ENCODE data around the gene HPS6. TPM values are rescaled to one million over a fixed set of nuclear protein-coding genes. Genes with fewer than 3 reads are reported as not detected.
"Not testable (repeated sequence)": the region's sequence is repeated elsewhere in the genome, so short reads cannot be mapped to it uniquely, and the experiment has no call there.

HPS6 gene
- total RNA-seq = 11.0 TPM
- long read RNA-seq, transcript HPS6-201 (1 exons, 2,649 nt) = major isoform, 31 of 31 reads
- long read RNA-seq, partial matches to known transcripts = 0 of 31 reads
- long read RNA-seq, other reads (novel, unspliced or antisense) = 0 of 31 reads

DNA sequence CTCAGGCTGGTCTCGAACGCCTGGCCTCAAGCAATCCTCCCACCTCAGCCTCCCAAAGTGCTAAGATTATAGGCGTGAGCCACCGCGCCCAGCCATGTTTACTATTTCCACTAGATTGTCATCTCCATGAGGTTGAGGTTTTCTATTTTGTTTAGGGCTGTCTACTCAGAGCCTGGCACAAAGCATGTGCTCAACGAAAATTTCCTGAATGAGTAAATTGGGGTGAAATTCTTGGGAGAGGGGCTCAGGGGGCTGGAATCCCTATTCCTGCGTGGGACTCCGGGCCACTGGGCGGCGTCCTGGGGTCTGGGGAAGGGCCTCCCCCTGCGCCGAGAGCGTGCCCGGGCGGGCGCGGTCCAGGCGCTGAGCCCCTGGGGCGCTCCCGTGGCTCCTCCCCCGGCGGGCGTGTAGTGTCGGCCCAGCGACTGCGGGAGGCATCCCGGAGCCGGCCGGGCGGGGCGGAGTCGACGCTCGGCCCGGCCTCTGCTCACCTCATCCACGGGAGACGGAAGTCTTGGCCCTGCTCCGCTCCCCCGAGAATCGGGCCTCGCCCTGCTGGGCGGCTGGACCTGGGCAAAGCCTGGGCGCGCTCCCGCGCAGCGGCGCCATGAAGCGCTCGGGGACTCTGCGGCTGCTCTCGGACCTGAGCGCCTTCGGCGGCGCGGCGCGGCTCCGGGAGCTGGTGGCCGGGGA, at the start of gene HPS6:
TSS of gene HPS6 (plus strand) at position 482 of the 693 bp plus-strand sequence. CDS start at position 608, 126 bp downstream.
- intact Hi-C loops (cut with DNase I) = loop anchor here (5.0 kb wide), 2 partner anchors 52 to 228 kb away; no protein-coding TSS in a partner anchor
- peak; percentile 98 for ATAC-seq
- DNase-seq (ENCODE audit: missing footprints) = peak; percentile 96

- DNase-seq (ENCODE audit: missing footprints) = no peak
- ATAC-seq = no peak
- intact Hi-C loops (cut with DNase I) = no loop called here
Measured at GRCh38 chr10:102016416-102016815, 48.7 kb upstream of the HPS6 start.

DNA sequence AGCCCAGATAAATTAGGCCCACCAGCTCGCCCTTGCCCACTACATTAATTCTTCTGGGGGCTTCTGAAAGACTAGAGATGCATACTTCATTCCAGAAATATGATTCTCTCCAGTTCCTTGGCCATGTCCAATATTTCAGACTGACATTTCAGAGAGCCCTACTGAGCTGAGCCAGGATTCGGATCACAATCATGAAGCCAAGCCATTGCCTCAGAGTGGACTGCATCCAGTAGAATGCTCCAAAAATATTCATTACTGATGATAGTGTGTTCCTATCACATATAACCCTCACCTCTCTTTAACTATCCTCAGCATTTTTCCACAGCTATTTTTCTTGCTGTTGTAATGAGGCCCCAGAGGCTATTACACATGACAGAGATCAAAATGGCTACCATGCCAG, 47.9 kb upstream of the HPS6 start:
- ATAC-seq = peak; percentile 57
- no peak for DNase-seq (ENCODE audit: missing footprints)
- intact Hi-C loops (cut with DNase I) = no loop called here

- intact Hi-C loops (cut with DNase I) = no loop called here
- ATAC-seq (no peak), DNase-seq (ENCODE audit: missing footprints) (no peak)
Measured at GRCh38 chr10:102020938-102021337, 44.2 kb upstream of the HPS6 start.

DNA sequence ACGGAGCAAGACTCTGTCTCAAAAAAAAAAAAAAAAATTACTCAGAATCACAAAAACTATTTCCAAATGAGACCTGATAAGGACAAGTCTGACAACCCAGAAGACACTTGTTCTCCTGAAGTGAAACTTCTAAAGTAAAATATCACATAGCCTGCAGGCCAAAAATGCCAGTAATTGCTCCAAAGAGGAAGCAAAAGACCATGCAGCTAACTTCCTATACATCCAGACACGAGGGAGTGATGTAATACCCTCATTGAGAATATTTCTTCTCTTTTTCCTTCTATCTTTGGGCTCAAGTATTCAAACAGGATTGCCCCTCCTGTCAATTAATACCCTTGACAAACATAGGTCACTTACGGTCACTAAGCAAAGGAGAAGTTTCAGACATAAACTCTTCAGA, 40.4 kb upstream of the HPS6 start:
- intact Hi-C loops (cut with DNase I) = no loop called here
- DNase-seq (ENCODE audit: missing footprints) (no peak), ATAC-seq (no peak)

DNA sequence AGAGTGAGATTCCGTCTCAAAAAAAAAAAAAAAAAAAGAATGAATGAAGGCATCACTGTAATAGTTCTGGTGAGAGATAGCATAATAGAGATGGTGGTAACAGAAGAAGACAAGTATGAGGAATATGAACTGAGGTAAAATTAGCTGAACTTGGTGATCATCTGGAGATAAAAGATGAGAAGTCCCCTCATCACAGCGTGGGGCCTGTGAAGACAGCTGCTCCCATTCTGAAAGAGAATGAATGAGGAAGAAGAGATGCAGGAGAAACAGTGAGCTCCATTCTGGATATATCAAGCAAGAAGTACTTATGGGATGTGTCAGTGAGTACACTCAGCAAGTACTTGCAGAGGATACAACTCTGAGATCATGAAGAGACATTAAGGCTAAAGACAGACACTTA, 37.9 kb upstream of the HPS6 start:
- intact Hi-C loops (cut with DNase I) = no loop called here
- DNase-seq (ENCODE audit: missing footprints) (no peak), ATAC-seq (no peak)

- DNase-seq (ENCODE audit: missing footprints) (no peak), ATAC-seq (no peak)
- intact Hi-C loops (cut with DNase I) = no loop called here
Measured at GRCh38 chr10:102033787-102034186, 31.4 kb upstream of the HPS6 start.

GRCh38 chr10:102035807-102036206, 29.3 kb upstream of the HPS6 start:
- ATAC-seq; intact Hi-C loops (cut with DNase I): not testable (repeated sequence)
- peak; percentile 28 for DNase-seq (ENCODE audit: missing footprints)

- DNase-seq (ENCODE audit: missing footprints) = no peak
- intact Hi-C loops (cut with DNase I) = no loop called here
- ATAC-seq = no peak
Measured at GRCh38 chr10:102038410-102038809, 26.7 kb upstream of the HPS6 start.

- DNase-seq (ENCODE audit: missing footprints) = no peak
- no peak for ATAC-seq
- intact Hi-C loops (cut with DNase I) = no loop called here
Measured at GRCh38 chr10:102040305-102041050, 24.7 kb upstream of the HPS6 start.

- no peak for ATAC-seq
- DNase-seq (ENCODE audit: missing footprints) = no peak
- intact Hi-C loops (cut with DNase I) = no loop called here
Measured at GRCh38 chr10:102045292-102045691, 19.9 kb upstream of the HPS6 start.

DNA sequence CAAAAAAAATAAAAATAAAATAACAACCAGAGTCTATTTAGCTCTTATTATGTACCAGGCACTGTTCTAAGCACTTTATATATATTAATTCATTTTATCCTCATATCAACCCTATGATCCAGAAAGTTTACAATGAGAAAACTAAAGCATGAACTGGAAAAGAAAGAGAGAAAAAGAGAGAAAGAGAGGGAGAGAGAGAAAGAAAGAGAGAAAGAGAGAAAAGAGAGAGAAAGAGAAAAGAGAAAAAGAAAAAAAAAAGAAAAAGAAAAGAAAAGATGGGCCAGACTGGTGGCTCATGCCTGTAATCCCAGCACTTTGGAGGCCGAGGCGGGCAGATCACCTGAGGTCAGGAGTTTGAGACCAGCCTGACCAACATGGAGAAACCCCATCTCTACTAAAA, 19.1 kb upstream of the HPS6 start:
- ATAC-seq (no peak), DNase-seq (ENCODE audit: missing footprints) (no peak)
- intact Hi-C loops (cut with DNase I) = no loop called here

DNA sequence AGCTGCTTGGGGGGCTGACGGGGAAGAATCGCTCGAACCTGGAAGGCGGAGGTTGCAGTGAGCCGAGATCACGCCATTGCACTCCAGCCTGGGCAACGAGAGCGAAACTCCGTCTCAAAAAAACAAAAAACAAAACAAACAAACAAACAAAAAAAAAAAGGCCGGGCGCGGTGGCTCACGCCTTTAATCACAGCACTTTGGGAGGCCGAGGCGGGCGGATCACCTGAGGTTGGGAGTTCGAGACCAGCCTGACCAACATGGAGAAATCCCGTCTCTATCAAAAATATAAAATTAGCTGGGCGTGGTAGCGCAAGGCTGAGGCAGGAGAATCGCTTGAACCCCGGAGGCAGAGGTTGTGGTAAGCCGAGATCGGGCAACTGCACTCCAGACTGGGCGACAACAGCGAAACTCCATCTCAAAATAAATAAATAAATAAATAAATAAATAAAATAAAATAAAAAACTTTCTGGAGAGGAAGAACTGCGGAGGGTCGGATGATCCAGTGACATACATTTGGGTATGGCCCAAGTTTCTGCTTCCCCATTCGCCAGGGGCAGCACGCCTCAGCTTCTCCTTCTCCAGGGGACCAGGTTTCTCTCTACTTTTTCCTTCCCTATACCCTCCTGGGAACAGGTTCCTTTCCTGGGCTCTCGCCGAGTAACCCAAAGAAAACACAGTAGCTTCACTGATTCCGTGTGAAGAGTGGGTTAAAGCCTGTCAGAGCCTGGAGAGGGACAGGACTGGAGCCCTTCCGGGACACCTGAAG, 10.1 kb upstream of the HPS6 start:
- intact Hi-C loops (cut with DNase I); ATAC-seq; DNase-seq (ENCODE audit: missing footprints): not testable (repeated sequence)

- ATAC-seq (peak; percentile 99), DNase-seq (ENCODE audit: missing footprints) (peak; percentile 96)
- intact Hi-C loops (cut with DNase I) = no loop called here
Measured at GRCh38 chr10:102055647-102056419, 9.3 kb upstream of the HPS6 start, which contains the start of gene ARMH3. Gene ARMH3 (minus strand): TSS chr10:102056173. CDS start chr10:102040114, 16,059 bp downstream.

- DNase-seq (ENCODE audit: missing footprints) = no peak
- no peak for ATAC-seq
- intact Hi-C loops (cut with DNase I) = no loop called here
Measured at GRCh38 chr10:102059987-102060386, 5.2 kb upstream of the HPS6 start.

DNA sequence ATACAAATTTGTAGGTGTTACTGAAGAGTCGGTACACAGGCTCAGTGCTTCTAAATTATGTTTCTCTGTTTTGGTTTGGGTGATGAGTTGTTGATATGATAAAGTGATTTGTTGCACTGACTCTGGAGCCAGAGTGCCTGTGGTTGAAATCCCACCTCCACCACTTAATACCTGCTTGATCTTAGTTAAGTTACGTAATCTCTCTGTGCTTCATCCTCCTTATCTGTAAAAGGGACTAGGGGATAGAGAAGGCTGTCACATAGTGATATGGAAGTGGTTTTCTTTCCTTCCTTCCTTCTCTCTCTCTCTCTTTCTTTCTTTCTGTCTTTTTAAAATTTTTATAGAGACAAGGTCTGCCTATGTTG, 664 bp upstream of the HPS6 start:
- no peak for ATAC-seq
- DNase-seq (ENCODE audit: missing footprints) = no peak
- intact Hi-C loops (cut with DNase I) = no loop called here

DNA sequence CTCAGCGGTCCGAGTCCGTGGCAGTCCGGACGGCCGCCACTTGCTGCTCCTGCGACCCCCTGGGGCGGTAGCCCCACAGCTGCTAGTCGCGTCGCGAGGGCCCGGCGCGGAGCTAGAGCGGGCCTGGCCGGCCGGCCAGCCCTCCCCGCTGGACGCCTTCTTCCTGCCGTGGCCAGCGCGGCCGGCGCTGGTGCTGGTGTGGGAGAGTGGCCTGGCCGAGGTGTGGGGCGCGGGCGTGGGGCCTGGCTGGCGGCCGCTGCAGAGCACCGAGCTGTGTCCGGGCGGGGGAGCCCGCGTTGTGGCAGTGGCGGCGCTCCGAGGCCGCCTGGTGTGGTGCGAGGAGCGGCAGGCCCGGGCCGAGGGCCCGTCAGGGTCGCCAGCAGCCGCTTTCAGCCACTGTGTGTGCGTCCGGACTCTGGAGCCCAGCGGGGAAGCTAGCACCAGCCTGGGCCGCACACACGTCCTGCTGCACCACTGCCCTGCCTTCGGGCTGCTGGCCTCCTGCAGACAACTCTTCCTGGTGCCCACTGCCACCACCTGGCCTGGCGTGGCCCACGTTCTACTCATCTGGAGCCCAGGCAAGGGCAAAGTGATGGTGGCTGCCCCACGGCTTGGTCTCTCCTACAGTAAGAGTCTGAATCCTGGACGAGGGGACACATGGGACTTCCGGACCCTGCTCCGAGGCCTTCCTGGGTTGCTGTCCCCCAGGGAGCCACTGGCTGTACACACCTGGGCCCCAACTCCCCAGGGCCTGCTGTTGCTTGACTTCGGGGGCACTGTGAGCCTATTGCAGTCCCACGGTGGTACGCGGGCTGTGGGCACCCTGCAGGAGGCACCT, 631 bp downstream of the HPS6 start:
- intact Hi-C loops (cut with DNase I) = loop anchor here (5.0 kb wide), 2 partner anchors 52 to 228 kb away; no protein-coding TSS in a partner anchor
- DNase-seq (ENCODE audit: missing footprints) (peak; percentile 80), ATAC-seq (peak; percentile 47)

Data from Right ventricle myocardium inferior (tissue), 1 donor.